CD4-positive, alpha-beta T cell treated with Interferon alpha-2 for 1 hour (primary cell): Measurements from ENCODE around the gene HTR3A.

ENCODE experiments used
- DNase-seq, 2 donors: peaks; one replicate each; pipeline ENCODE4 v3.0.0-alpha.2; 2020 to 2022

HTR3A gene

DNA sequence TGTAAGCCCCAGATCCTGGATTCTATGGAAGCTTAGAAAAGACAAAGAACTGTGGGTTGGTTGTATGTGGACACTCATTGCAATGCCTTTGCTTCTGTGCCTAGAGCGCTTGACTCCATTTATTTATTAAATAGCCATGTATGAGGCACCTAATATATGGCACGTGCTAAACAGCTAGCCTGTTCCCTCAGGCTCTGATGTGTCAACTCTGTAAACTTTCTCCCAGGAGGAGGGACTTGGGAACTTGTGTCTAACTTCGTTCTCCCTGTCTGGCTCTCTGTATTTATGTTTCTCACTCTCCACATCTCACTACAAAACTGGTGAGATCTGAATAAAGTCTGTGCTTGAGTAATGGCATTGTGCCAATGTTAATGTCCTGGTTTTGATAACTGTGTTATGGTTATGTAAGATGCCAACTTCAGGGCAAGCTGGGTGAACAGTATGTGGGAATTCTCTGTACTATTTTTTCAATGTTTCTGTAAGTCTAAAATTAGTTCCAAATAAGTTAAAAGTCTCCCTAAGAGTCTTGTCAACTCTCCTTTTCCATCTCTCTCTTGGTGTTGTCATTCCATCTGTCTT lies 50.5 kb downstream of the HTR3A start:
- no peak for DNase-seq

DNA sequence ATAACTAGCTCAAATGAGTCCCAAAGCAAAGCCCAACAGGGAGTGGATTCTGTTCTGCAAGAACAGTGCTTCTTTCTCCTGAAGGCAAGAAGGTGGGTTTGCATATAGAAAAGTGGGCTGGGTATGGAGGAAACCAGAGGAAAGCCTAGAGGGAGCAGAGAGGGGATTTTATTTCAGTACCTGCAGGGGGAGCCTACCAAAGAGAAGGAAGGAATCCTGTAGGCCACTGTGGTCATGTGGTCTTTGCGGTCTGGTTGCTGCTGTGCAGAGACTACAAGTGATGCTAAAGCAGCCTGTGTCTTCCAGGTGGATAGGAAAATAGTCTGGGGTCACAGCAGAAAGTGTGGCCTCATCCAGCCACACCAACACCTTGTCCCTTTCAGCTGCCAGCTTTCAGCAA lies 51.4 kb downstream of the HTR3A start:
- DNase-seq = peak; percentile 12 to 33

DNA sequence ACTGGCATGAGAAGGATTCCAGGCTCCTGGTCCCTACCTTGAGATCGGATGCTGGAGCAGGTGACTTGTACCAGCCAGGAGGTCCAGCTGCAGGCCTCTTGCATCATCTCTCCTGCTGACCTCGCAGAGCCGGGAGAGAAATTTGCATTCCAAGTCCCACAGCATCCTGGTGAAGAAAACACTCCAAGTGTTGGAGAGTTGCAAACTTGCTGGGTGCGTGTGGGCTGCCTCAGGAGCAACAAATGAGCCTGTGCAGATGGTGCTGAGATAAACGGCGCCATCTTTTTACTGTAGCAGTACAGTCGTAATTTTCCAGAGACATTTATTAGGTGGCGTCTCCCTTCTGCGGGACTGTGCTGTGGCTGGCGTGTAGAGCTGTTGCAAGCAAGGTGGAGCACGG lies 52.5 kb downstream of the HTR3A start:
- DNase-seq = no peak

DNA sequence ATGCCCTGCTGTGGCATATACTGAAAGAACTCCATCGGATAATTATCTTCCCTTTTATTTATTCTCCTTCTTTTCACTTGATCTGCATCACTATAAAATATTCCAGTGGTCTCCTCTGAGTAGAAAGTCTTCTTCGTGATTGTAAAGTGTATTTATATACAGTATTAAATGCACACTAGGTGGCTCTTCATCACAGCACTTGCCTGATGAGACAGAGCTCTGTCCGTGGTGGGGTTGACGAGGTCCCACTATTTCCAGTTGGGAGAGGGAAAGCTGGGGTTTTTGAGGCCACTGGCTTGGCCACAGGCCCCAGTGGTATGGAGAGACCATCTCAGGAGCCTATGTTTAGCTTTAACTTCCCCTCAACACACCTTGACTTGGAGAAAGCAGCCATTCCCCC lies 53.0 kb downstream of the HTR3A start:
- no peak for DNase-seq

GRCh38 chr11:114031246-114031966 lies 56.5 kb downstream of the HTR3A start:
- no peak for DNase-seq

- DNase-seq = no peak
These were observed 57.0 kb downstream of the HTR3A start for GRCh38 chr11:114031967-114032320.

GRCh38 chr11:114033066-114033465 lies 58.2 kb downstream of the HTR3A start:
- DNase-seq = no peak

- DNase-seq = no peak
These were observed 58.7 kb downstream of the HTR3A start for GRCh38 chr11:114033572-114033971.

GRCh38 chr11:114034956-114035355 lies 60.0 kb downstream of the HTR3A start:
- DNase-seq = no peak

GRCh38 chr11:114036147-114036811 lies 61.4 kb downstream of the HTR3A start:
- peak; percentile 59 to 61 for DNase-seq

- DNase-seq = no peak
These were observed 62.0 kb downstream of the HTR3A start for GRCh38 chr11:114036958-114037357.

DNA sequence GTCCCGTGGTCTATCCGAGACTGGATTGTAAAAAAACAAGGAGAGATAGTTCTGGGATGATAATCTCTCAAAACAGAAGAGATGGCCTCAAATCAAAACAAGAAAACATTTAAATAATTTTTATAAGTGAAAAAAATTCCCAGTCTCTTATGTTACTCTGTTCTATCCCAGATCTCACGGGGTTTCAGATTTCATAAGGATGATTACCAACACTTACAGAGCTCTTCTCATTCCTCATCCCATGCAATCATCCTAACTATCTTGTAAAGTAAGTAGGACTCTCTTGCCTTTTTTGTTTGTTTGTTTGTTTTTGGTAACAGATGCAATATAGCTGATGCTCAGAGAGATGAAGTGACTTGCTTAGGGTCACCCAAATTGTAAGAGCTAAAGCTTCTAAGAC lies 64.6 kb downstream of the HTR3A start:
- DNase-seq = no peak
